ENCODE data around the gene PSME1.

PSME1 gene

GRCh38 chr14:24145219-24145618, 9.2 kb downstream of the PSME1 start:
- H3K9me3 ChIP-seq (ENCODE audit: severe bottlenecking) = no peaks in the 10 kb centered on the region
- no peak overlapping the region for H3K4me3 ChIP-seq (ENCODE audit: low read depth, low read length)
- H3K27me3 ChIP-seq (ENCODE audit: insufficient read depth, low read depth, severe bottlenecking) = no peaks in the 10 kb centered on the region
- no peak overlapping the region for H3K27ac ChIP-seq
- TF ChIP-seq, protein P1, sequence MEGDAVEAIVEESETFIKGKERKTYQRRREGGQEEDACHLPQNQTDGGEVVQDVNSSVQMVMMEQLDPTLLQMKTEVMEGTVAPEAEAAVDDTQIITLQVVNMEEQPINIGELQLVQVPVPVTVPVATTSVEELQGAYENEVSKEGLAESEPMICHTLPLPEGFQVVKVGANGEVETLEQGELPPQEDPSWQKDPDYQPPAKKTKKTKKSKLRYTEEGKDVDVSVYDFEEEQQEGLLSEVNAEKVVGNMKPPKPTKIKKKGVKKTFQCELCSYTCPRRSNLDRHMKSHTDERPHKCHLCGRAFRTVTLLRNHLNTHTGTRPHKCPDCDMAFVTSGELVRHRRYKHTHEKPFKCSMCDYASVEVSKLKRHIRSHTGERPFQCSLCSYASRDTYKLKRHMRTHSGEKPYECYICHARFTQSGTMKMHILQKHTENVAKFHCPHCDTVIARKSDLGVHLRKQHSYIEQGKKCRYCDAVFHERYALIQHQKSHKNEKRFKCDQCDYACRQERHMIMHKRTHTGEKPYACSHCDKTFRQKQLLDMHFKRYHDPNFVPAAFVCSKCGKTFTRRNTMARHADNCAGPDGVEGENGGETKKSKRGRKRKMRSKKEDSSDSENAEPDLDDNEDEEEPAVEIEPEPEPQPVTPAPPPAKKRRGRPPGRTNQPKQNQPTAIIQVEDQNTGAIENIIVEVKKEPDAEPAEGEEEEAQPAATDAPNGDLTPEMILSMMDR (IDR thresholded peaks at IDR 0.05; ENCODE audit: low read depth, low read length) = no peak
- H3K36me3 ChIP-seq = peaks cover 35% of the 10 kb centered on the region
- no peak for DNase-seq

DNA sequence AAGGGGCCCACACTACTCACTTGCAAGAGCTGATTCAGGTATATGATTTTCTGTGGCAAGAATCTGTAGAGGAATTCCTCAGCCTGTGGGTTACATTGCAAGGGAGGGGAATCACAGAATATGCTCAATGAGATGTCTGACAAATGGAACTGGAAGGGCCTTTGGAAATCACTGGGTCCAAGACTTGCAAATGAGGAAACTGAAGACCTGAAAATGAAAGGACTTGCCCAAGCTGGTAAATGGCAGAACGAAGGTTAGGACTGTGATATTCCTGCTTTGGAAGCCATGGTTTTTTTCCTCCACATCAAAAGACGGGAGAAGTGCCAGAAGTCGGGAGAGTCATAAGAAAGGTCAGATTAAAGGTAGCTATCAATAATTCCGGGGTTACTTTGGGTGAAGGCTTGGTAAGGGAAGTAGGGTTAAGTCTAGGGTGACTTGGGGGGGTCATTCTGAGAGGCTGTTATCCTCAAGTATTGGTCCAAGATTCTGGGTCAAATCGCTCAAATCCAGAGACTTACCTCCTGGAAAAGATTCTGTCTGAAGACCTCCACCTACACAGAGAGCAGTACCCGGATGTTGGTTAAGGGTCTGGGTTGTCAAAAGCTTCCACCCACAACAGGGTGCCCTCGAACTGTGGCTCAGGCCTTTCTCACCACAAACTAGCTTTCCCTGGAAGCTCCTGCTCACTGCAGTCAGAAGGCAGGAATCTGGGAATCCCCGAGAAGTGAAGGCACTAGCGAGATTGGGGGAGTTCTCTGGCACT, 9.9 kb downstream of the PSME1 start:
- peak overlapping the region; percentile 76 for H3K27ac ChIP-seq
- no peak for DNase-seq
- TF ChIP-seq, protein P1 (IDR thresholded peaks at IDR 0.05; ENCODE audit: low read depth, low read length) = no peak
- H3K36me3 ChIP-seq = peaks cover 40% of the 10 kb centered on the region
- no peaks in the 10 kb centered on the region for H3K9me3 ChIP-seq (ENCODE audit: severe bottlenecking)
- no peaks in the 10 kb centered on the region for H3K27me3 ChIP-seq (ENCODE audit: insufficient read depth, low read depth, severe bottlenecking)
- peak overlapping the region; percentile 60 for H3K4me3 ChIP-seq (ENCODE audit: low read depth, low read length)

GRCh38 chr14:24146453-24146977, 10.5 kb downstream of the PSME1 start, which contains the start of gene PSME2:
Gene PSME2 (minus strand): TSS chr14:24146610. CDS start chr14:24146581, 29 bp downstream.
- Histone ChIP-seq H3K4me3 (ENCODE audit: low read depth, low read length) (peak within 1 kb of the TSS; percentile 83), H3K27ac (peak within 1 kb of the TSS; percentile 76), H3K9me3 (ENCODE audit: severe bottlenecking) (no peaks in the 10 kb centered on the region), H3K27me3 (ENCODE audit: insufficient read depth, low read depth, severe bottlenecking) (no peaks in the 10 kb centered on the region), H3K36me3 (peaks cover 46% of the 10 kb centered on the region)
- TF ChIP-seq, protein P1 (IDR thresholded peaks at IDR 0.05; ENCODE audit: low read depth, low read length) = no peak
- peak; percentile 99 for DNase-seq

DNA sequence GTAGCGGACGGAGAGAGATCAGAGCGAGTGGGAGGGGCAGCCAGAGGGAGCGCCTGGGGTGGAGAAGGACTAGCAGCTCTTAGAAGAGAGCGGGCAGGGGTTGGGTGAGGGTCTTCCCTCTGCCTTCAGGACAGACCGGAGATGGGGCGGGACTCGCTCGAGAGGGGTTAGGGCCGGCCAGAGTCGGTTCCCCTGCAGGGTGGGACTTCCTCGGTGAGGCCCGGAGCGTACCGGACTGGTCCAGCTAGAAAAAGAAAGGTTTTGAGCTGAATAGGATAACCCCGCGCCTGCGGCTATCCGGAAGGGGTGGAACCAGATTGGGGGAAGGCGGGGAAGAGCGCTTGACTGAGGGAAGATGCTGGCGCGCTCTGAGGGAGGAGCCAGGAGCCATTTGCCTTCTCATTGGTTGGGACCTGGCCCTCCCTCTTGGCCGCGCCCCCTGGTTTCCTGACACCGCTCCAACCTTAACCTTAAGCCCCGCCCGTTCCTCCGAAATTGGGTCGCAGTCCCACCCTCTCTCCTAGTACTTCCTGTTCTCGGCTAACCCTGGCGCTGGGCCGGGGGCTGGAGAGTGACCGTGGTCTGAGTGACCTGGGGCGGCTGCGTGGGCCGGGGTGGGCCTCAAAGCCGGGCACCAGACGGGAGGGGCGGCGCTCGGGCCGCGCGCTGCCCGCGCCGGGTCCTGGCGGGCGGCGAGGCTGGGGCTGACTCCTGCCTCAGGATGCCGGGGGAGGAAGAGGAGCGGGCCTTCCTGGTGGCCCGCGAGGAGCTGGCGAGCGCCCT, 11.2 kb downstream of the PSME1 start, which contains the start of gene RNF31:
RNF31 (plus strand) TSS at position 521 of the 783 bp plus-strand sequence; CDS start at position 722, 201 bp downstream.
- Histone ChIP-seq H3K27ac (peak within 1 kb of the TSS; percentile 76), H3K4me3 (ENCODE audit: low read depth, low read length) (peak within 1 kb of the TSS; percentile 83), H3K9me3 (ENCODE audit: severe bottlenecking) (no peaks in the 10 kb centered on the region), H3K36me3 (peaks cover 53% of the 10 kb centered on the region), H3K27me3 (ENCODE audit: insufficient read depth, low read depth, severe bottlenecking) (no peaks in the 10 kb centered on the region)
- TF ChIP-seq, protein P1 (IDR thresholded peaks at IDR 0.05; ENCODE audit: low read depth, low read length) = no peak
- DNase-seq = peak; percentile 98

GRCh38 chr14:24147761-24148428, 11.9 kb downstream of the PSME1 start:
- DNase-seq = no peak
- TF ChIP-seq, protein P1 (IDR thresholded peaks at IDR 0.05; ENCODE audit: low read depth, low read length) = no peak
- H3K4me3 ChIP-seq (ENCODE audit: low read depth, low read length) = peak overlapping the region; percentile 83
- no peaks in the 10 kb centered on the region for H3K27me3 ChIP-seq (ENCODE audit: insufficient read depth, low read depth, severe bottlenecking)
- H3K36me3 ChIP-seq = peaks cover 60% of the 10 kb centered on the region
- H3K27ac ChIP-seq = peak overlapping the region; percentile 72
- H3K9me3 ChIP-seq (ENCODE audit: severe bottlenecking) = no peaks in the 10 kb centered on the region

All from WERI-Rb-1 (cell line).